Measurements from ENCODE around the gene USP20.

USP20 gene

GRCh38 chr9:129823935-129824601 is 11.2 kb upstream of the USP20 start, which contains the start of gene TOR1A:
TSS of gene TOR1A (minus strand) at chr9:129824136. CDS start at chr9:129824085, 51 bp downstream.
- DNase-seq, result peak; percentile 89

DNA sequence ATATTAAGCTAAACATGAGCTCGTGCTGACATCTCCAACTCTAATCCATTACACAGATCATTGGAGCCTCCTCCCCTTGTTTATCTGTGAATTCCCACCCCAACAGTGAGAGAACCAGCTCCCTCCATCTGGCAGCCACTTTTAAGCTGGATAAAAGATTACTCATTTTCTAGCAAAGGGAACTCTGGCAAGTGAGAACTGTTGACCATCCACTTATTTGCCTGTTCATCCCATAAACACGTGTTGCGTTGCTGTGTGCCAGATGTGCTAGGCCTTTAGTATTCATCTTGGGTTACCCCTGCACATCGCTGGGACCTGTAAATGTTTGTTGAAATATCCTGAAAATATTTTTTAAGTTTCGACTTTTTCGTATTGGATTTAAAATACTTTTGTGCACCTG is 8.9 kb upstream of the USP20 start:
- DNase-seq, result no peak

- no peak for DNase-seq
Measured at GRCh38 chr9:129826759-129827158, 8.5 kb upstream of the USP20 start.

DNA sequence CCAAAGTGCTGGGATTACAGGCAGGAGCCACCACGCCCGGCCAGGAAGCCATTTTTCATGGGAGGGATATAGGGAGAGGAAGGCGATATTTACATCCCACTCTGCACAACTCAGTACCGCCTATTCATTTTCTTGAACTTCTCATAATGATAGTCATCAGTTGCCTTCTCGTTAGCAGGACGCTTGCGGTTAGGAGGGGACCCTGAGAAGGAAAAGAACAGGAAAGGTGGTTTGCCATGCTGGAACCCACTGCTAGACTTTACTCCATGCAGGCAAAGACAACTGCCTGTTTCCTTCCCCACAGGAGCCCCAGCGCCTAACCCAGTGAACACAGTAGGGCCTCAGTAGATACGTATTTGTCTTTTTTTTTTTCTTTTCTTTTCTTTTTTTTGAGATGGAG is 7.2 kb upstream of the USP20 start:
- no peak for DNase-seq

- DNase-seq, result no peak
Measured at GRCh38 chr9:129828969-129829368, 6.3 kb upstream of the USP20 start.

DNA sequence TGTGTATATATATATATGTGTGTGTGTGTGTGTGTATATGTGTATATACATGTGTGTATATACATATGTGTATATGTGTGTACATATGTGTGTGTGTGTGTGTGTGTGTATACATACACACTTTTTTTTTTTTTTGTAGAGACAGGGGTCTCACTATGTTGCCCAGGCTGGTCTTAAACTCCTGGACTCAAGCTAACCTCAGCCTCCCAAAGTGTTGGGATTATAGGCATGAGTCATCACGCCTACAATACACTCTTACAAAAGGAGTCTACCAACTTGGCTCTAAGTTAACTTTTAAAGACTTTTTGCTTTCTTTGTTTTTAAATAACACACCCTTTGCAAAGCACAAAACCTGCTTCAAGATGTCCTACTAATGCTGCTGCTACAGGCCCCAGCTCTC is 2.3 kb upstream of the USP20 start:
- no peak for DNase-seq

DNA sequence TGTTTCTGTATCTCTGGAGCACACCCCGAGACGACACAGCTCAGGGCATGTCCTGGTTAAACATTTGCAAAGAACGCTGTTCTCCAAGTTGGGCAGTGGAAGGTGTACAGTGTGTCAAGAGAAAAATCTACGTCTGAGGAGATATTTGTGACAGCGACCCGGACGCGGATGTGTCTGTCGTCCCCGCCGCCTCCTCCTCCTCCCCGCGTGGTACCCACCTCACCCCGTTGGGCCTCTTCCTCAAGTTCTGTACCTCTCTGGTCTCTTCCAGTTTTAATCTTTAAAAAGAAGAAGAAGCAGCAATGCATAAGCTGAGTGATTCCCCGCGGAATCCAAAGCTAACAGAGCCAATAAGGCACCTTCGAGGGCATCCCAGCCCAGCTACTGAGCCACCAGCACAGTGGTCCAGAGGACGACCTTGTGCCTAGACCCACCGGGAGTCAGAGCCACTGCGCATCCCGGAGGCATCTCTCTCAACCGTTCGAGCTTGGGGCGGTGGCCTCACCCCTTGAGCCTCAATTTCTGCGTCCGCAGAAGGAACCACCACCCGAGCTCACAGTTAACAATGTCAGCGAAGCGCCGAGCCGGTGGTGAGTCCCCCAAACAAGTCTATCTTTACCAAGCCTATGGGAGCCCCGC is 650 bp upstream of the USP20 start:
- peak; percentile 48 for DNase-seq

GRCh38 chr9:129835860-129836223 is 584 bp downstream of the USP20 start:
- DNase-seq, result no peak

GRCh38 chr9:129836311-129837007 is 1.2 kb downstream of the USP20 start:
- DNase-seq, result peak; percentile 53

DNA sequence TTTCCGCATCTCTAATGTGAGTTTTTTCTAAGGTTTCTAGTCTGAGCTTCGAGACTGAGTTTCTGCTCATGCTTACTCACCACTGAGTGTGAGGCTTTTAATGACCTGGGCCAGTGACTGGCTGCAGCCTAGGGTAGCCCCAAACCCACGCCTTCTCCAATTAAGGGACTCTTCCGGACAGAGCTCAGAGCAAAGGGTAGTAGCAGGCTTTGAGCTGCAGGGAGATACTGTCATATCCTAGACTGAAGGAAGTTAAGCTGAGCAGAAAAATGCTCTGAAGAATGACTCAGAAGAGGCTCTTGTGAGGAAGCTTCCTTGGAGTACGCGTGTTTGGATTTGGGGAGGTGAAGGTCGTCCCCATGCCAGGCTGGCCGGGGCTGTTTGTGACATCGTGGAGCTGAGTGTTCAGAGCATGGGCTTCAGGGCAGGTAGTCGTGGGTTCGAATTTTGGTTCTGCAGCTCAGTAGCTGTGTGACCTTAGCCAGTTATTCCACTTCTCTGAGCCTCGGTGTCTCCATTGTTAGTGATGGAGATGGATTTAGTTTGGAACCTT is 3.5 kb downstream of the USP20 start:
- DNase-seq, result no peak

- no peak for DNase-seq
Measured at GRCh38 chr9:129839324-129840023, 4.2 kb downstream of the USP20 start.

- peak; percentile 20 for DNase-seq
Measured at GRCh38 chr9:129840034-129840433, 4.8 kb downstream of the USP20 start.

GRCh38 chr9:129841071-129841470 is 5.8 kb downstream of the USP20 start:
- DNase-seq, result no peak

GRCh38 chr9:129845373-129845772 is 10.1 kb downstream of the USP20 start:
- DNase-seq, result no peak

GRCh38 chr9:129848712-129849441 is 13.6 kb downstream of the USP20 start:
- no peak for DNase-seq

DNA sequence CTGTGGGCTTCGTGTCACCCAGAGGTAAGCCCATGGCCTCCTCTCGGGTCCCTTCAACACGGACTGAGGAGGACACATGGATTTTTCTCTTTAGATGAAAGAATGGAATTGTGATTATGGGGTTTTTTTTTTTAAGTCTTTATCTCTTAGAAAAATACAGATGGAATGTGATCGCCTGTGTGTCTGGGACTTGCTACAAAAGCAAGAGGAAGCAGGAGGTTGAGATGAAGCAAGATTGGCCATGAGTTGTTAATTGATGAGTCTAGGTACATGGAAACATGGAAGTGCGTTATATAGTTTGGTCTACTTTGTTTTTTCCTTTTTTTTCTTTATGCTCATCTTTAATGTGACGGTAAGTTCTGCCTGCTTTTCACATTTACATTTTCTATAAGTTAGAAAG is 14.6 kb downstream of the USP20 start:
- DNase-seq, result no peak

- DNase-seq, result no peak
Measured at GRCh38 chr9:129850821-129851550, 15.7 kb downstream of the USP20 start.

- no peak for DNase-seq
Measured at GRCh38 chr9:129851821-129852220, 16.6 kb downstream of the USP20 start.

DNA sequence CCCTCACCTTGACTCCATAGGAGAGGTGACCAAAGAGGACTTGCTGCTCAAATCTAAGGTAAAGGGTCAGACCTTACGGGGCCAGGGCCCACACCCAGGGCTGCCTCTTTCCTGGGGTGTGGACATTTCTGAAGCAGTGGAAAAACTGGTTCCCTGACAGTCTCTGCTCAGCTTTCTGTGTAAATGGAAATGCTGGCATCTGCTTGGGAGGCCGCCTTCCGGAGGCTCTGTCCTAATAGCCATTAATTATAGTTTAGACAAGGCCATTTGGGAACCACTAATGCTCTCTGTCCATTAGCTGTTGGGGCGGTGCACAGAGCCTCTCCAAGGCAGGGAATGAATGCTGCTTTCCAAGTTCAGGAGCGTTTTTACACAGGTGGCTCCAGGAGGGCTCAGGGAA is 17.3 kb downstream of the USP20 start:
- DNase-seq, result no peak

DNA sequence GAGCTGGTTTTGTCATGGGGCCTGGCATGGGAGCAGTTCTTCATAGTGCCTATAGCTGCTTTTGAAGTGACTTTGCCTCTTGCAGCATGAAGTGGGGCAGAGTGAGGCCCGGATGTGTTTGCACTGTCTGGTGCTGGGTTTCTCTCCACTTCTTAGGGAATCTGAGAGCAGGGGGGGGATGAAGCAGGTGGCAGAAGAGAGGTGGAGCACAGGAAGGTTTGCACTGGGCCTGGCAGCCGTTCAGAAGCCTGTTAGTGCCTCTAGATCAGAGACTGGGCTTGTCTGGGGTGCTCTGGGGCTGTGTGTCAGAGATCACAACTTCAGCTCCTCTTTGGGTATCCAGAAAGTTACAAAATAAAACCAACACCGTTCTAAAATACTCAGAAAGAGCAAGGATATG is 18.4 kb downstream of the USP20 start:
- DNase-seq, result no peak

DNA sequence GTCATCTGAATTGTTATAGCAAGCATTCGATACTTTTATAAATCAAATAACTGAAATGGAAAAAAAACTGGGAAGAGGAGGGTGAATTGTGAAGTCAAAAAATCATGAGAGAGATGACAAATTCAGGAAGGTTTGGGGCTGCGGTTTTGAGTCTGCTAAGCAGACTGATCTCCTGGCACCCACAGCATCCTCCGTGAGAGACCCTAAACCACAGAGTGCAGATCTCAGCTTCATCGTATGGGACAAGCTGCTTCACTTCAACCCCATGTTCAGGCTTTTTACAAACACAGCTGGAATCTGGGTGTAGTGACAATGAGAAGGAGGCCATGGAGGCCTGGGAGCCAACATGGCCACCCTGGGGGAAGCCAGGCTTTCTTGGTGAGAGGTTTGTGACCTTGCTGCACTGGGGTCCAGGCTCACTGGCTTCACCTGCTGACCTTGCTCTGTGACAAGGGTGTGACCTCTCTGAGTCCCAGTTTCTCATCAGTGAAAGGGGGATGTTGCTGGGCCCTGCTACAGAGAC is 19.4 kb downstream of the USP20 start:
- no peak for DNase-seq

- no peak for DNase-seq
Measured at GRCh38 chr9:129857207-129857606, 21.9 kb downstream of the USP20 start.
